OCI-LY7 (cell line): Measurements from ENCODE around the gene ATPAF1.

Experiments used
- CTCF ChIP-seq: fragments of 200-600 bp; sonication (generic); conservative IDR thresholded peaks from 2 replicates; pipeline ENCODE4 v1.5.1; 2014; ENCODE audit warnings: mild to moderate bottlenecking, antibody characterized with exemption, low read length, moderate library complexity, mixed read lengths
- EZH2phosphoT487 ChIP-seq: fragments of 200-600 bp; sonication (generic); IDR thresholded peaks from 2 replicates; pipeline ENCODE4 v1.6.1; 2018; ENCODE audit warnings: low read depth, borderline replicate concordance, mild to moderate bottlenecking, mixed run types, antibody characterized with exemption, low read length, moderate library complexity, mixed read lengths

- no peak for TF ChIP-seq CTCF
- TF ChIP-seq EZH2phosphoT487, result no peak
Observed at GRCh38 chr1:46697053-46697452, 28.9 kb upstream of the ATPAF1 start.
